ENCODE measurements around the gene TBATA. TPM values are rescaled to one million over a fixed set of nuclear protein-coding genes. Genes with fewer than 3 reads are reported as not detected.

TBATA gene
- polyA plus RNA-seq, 3 donors: not detected

- Histone ChIP-seq H4K20me1 (ENCODE audit: insufficient read depth, low read length) (no peaks in the 10 kb centered on the region), H3K4me2 (replicated peaks; ENCODE audit: extremely low read depth, low read length, poor library complexity, severe bottlenecking) (no peak overlapping the region), H3K27ac (ENCODE audit: low read depth in 1 of 2, low read length in 2 of 2) (no peak overlapping the region), H3K4me3 (replicated peaks in 1 of 3; ENCODE audit: low read depth in 2 of 3, low read length in 3 of 3) (no peak overlapping the region), H3K9me3 (replicated peaks in 1 of 2; ENCODE audit: control insufficient read depth in 1 of 2, insufficient read depth in 1 of 2, low read length in 2 of 2) (no peaks in the 10 kb centered on the region), H3K36me3 (replicated peaks in 1 of 2; ENCODE audit: control insufficient read depth in 1 of 2, insufficient read depth in 2 of 2, low read length in 2 of 2) (no peaks in the 10 kb centered on the region), H3K9ac (ENCODE audit: insufficient read depth, low read length, poor library complexity, severe bottlenecking) (no peak overlapping the region), H3K79me2 (ENCODE audit: insufficient read depth, low read length) (no peaks in the 10 kb centered on the region), H3K4me1 (ENCODE audit: control insufficient read depth in 1 of 2, insufficient read depth in 2 of 2, low read length in 2 of 2) (peaks cover 29 to 30% of the 10 kb centered on the region in 2 donors), H2AFZ (ENCODE audit: insufficient read depth, low read depth, low read length, poor library complexity, severe bottlenecking) (no peak overlapping the region), H3K27me3 (ENCODE audit: control insufficient read depth in 2 of 2, insufficient read depth in 2 of 2, low read length in 2 of 2) (no peaks in the 10 kb centered on the region)
- Mint-ChIP-seq H3K4me3 (no peak overlapping the region), H3K27me3 (ENCODE audit: low read depth in 3 of 3) (peaks cover 2 to 5% (median 2%) of the 10 kb centered on the region in 3 donors), H3K4me1 (peaks cover 31% of the 10 kb centered on the region), H3K27ac (no peak overlapping the region), H3K36me3 (no peaks in the 10 kb centered on the region), H3K9me3 (no peaks in the 10 kb centered on the region)
- WGBS (ENCODE audit: insufficient coverage): 0% methylated on average over 1 of the region's 5 CpGs
- DNase-seq: no peak
- intact Hi-C loops (cut with micrococcal nuclease): no loop called here
- TF ChIP-seq, protein P1, sequence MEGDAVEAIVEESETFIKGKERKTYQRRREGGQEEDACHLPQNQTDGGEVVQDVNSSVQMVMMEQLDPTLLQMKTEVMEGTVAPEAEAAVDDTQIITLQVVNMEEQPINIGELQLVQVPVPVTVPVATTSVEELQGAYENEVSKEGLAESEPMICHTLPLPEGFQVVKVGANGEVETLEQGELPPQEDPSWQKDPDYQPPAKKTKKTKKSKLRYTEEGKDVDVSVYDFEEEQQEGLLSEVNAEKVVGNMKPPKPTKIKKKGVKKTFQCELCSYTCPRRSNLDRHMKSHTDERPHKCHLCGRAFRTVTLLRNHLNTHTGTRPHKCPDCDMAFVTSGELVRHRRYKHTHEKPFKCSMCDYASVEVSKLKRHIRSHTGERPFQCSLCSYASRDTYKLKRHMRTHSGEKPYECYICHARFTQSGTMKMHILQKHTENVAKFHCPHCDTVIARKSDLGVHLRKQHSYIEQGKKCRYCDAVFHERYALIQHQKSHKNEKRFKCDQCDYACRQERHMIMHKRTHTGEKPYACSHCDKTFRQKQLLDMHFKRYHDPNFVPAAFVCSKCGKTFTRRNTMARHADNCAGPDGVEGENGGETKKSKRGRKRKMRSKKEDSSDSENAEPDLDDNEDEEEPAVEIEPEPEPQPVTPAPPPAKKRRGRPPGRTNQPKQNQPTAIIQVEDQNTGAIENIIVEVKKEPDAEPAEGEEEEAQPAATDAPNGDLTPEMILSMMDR (IDR thresholded peaks at IDR 0.05): no peak
These were observed 1.2 kb downstream of the TBATA start for GRCh38 chr10:70784016-70784415.

GRCh38 chr10:70782746-70783680 is 2.2 kb downstream of the TBATA start:
- peak overlapping the region in 1 of 3 experiments; percentile 15 for H3K4me3 ChIP-seq (replicated peaks in 1 of 3; ENCODE audit: low read depth in 2 of 3, low read length in 3 of 3)
- intact Hi-C loops (cut with micrococcal nuclease): no loop called here
- H3K79me2 ChIP-seq (ENCODE audit: insufficient read depth, low read length): no peaks in the 10 kb centered on the region
- Mint-ChIP-seq H3K27ac (peak overlapping the region in 2 of 7 donors; percentile 4 to 46), H3K4me1 (peaks cover 31% of the 10 kb centered on the region), H3K4me3 (peak overlapping the region in 1 of 2 donors; percentile 16), H3K27me3 (ENCODE audit: low read depth in 3 of 3) (peaks cover 2 to 5% (median 2%) of the 10 kb centered on the region in 3 donors), H3K9me3 (no peaks in the 10 kb centered on the region), H3K36me3 (no peaks in the 10 kb centered on the region)
- no peaks in the 10 kb centered on the region for H3K9me3 ChIP-seq (replicated peaks in 1 of 2; ENCODE audit: control insufficient read depth in 1 of 2, insufficient read depth in 1 of 2, low read length in 2 of 2)
- no peak overlapping the region for H3K9ac ChIP-seq (ENCODE audit: insufficient read depth, low read length, poor library complexity, severe bottlenecking)
- H3K4me2 ChIP-seq (replicated peaks; ENCODE audit: extremely low read depth, low read length, poor library complexity, severe bottlenecking): no peak overlapping the region
- no peak overlapping the region for H2AFZ ChIP-seq (ENCODE audit: insufficient read depth, low read depth, low read length, poor library complexity, severe bottlenecking)
- no peaks in the 10 kb centered on the region for H4K20me1 ChIP-seq (ENCODE audit: insufficient read depth, low read length)
- peak; percentile 25 to 51 (median 49) for DNase-seq
- no peaks in the 10 kb centered on the region for H3K27me3 ChIP-seq (ENCODE audit: control insufficient read depth in 2 of 2, insufficient read depth in 2 of 2, low read length in 2 of 2)
- 89% methylated on average over 8 of the region's 11 CpGs for WGBS (ENCODE audit: insufficient coverage)
- no peak overlapping the region for H3K27ac ChIP-seq (ENCODE audit: low read depth in 1 of 2, low read length in 2 of 2)
- H3K4me1 ChIP-seq (ENCODE audit: control insufficient read depth in 1 of 2, insufficient read depth in 2 of 2, low read length in 2 of 2): peaks cover 29 to 30% of the 10 kb centered on the region in 2 donors
- TF ChIP-seq, protein P1 (IDR thresholded peaks at IDR 0.05): no peak
- no peaks in the 10 kb centered on the region for H3K36me3 ChIP-seq (replicated peaks in 1 of 2; ENCODE audit: control insufficient read depth in 1 of 2, insufficient read depth in 2 of 2, low read length in 2 of 2)
